A549 (cell line): Measurements from ENCODE around the gene CKAP2L. TPM values are rescaled to one million over a fixed set of nuclear protein-coding genes. Genes with fewer than 3 reads are reported as not detected.

Source experiments
- ATAC-seq, 2 experiments: fragments of 200-7000 bp in 1 of 2; fragments of >200 bp in 1 of 2; cut with Nextera tagmentation in 1 of 2; cut with Tn5 transposase in 1 of 2; 3 replicates each; pipeline versions ENCODE4 v1.8.0 to v1.9.1; 2018 to 2020; ENCODE audit warnings: mild to moderate bottlenecking in 1 of 2, moderate library complexity in 1 of 2
- CTCF ChIA-PET: fragments of 300-600 bp; sonication (Branson Sonifier 250); formaldehyde crosslinking; extraction: SDS; loops from one replicate; lab custom pipeline; 2021; ENCODE audit warnings: antibody characterized with exemption, inconsistent platforms; lab: Yijun Ruan, JAX
- POLR2A ChIA-PET: fragments of 350-600 bp; formaldehyde crosslinking; extraction: SDS; loops from one replicate; lab custom pipeline; 2021; ENCODE audit warnings: antibody characterized with exemption, inconsistent platforms; lab: Yijun Ruan, JAX
- DNase-seq, 2 experiments: peaks; one replicate each; pipeline versions ENCODE4 v3.0.0 to v3.0.0-alpha.2; 2011 to 2016; ENCODE audit warnings: low read depth in 1 of 2, low spot score in 1 of 2
- FAIRE-seq: peaks from 2 replicates; lab custom pipeline; 2011; peaks lifted over from hg19 to GRCh38; lab: Jason Lieb, UNC
- H3K27ac ChIP-seq, 2 experiments: fragments of >200 bp; sonication (Bioruptor Twin); formaldehyde crosslinking; 3 replicates each; pipeline ENCODE4 v1.5.1; 2016 to 2017
- H3K4me1 ChIP-seq: fragments of >200 bp; sonication (Bioruptor Twin); formaldehyde crosslinking; 3 replicates; pipeline ENCODE4 v1.6.1; 2016
- H3K4me2 ChIP-seq: fragments of >200 bp; sonication (Bioruptor Twin); formaldehyde crosslinking; 3 replicates; pipeline ENCODE4 v1.6.1; 2016
- H3K4me3 ChIP-seq: fragments of >200 bp; sonication (Bioruptor Twin); formaldehyde crosslinking; 3 replicates; pipeline ENCODE4 v1.5.1; 2016
- H3K9me3 ChIP-seq: fragments of >200 bp; sonication (Bioruptor Twin); formaldehyde crosslinking; 3 replicates; pipeline ENCODE4 v1.6.1; 2016
- ATOH8 ChIP-seq: fragments of 250-450 bp; sonication (Bioruptor Pico); IDR thresholded peaks from 2 replicates; pipeline ENCODE4 v1.5.0; 2020; ENCODE audit warnings: low read depth, mild to moderate bottlenecking, moderate library complexity
- CHD2 ChIP-seq: fragments of 150-350 bp; IDR thresholded peaks from 2 replicates; pipeline ENCODE4 v1.6.1; 2014; ENCODE audit warnings: low read length; ENCODE audit not compliant: partially characterized antibody
- CTCF ChIP-seq: fragments of >200 bp; sonication (Bioruptor Twin); formaldehyde crosslinking; IDR thresholded peaks from 3 replicates; pipeline ENCODE4 v1.5.1; 2016
- E2F6 ChIP-seq: IDR thresholded peaks from 2 replicates; pipeline ENCODE4 v1.6.1; 2012; ENCODE audit warnings: low read depth, borderline replicate concordance
- EHF ChIP-seq: fragments of 250-450 bp; sonication (Bioruptor Pico); IDR thresholded peaks from 2 replicates; pipeline ENCODE4 v1.5.0; 2020; ENCODE audit warnings: mild to moderate bottlenecking
- EHMT2 ChIP-seq: fragments of 200-600 bp; sonication (generic); IDR thresholded peaks from 2 replicates; pipeline ENCODE4 v1.6.1; 2016; ENCODE audit warnings: antibody characterized with exemption, low read depth, mild to moderate bottlenecking, moderate library complexity
- EP300 ChIP-seq, 2 experiments: fragments of >200 bp; sonication (Bioruptor Twin); formaldehyde crosslinking; IDR thresholded peaks; 2 replicates in 1 of 2; 3 replicates in 1 of 2; pipeline ENCODE4 v1.6.1; 2016 to 2017
- ESRRA ChIP-seq: fragments of 150-350 bp; IDR thresholded peaks from 2 replicates; pipeline ENCODE4 v1.6.1; 2014; ENCODE audit warnings: mild to moderate bottlenecking, low read length, borderline replicate concordance
- FOSL2 ChIP-seq, 2 experiments: fragments of 450-650 bp in 1 of 2; fragments of >200 bp in 1 of 2; sonication (Bioruptor Twin) in 1 of 2; formaldehyde crosslinking; IDR thresholded peaks; 2 replicates each; pipeline versions ENCODE4 v1.5.0 to v1.6.1; 2016 to 2020; ENCODE audit warnings: mild to moderate bottlenecking in 1 of 2, moderate library complexity in 1 of 2
- FOXS1 ChIP-seq: fragments of 250-450 bp; sonication (Bioruptor Pico); IDR thresholded peaks from 2 replicates; pipeline ENCODE4 v1.5.0; 2020; ENCODE audit warnings: mild to moderate bottlenecking, moderate library complexity
- HES2 ChIP-seq: fragments of >200 bp; sonication (Bioruptor Twin); formaldehyde crosslinking; IDR thresholded peaks from 2 replicates; pipeline ENCODE4 v1.6.1; 2016
- HOXA7 ChIP-seq: fragments of 250-450 bp; sonication (Bioruptor Pico); IDR thresholded peaks from 2 replicates; pipeline ENCODE4 v1.5.0; 2020; ENCODE audit warnings: mild to moderate bottlenecking, moderate library complexity
- HOXB5 ChIP-seq: fragments of 250-450 bp; sonication (Bioruptor Pico); IDR thresholded peaks from 2 replicates; pipeline ENCODE4 v1.5.0; 2020; ENCODE audit warnings: mild to moderate bottlenecking, moderate library complexity
- KDM5A ChIP-seq: fragments of 200-600 bp; sonication (generic); IDR thresholded peaks from 2 replicates; pipeline ENCODE4 v1.6.1; 2016; ENCODE audit warnings: antibody characterized with exemption, mild to moderate bottlenecking
- MAFK ChIP-seq: fragments of 450-650 bp; IDR thresholded peaks from 2 replicates; pipeline ENCODE4 v1.6.1; 2014; ENCODE audit not compliant: partially characterized antibody
- MYC ChIP-seq: IDR thresholded peaks from 2 replicates; pipeline ENCODE4 v1.6.1; 2012; ENCODE audit warnings: mild to moderate bottlenecking, inconsistent platforms, low read length, improper control_type of control experiment, borderline replicate concordance
- NR3C1 ChIP-seq: fragments of >200 bp; sonication (Bioruptor Twin); formaldehyde crosslinking; IDR thresholded peaks from 3 replicates; pipeline ENCODE4 v1.6.1; 2017
- PBX3 ChIP-seq: IDR thresholded peaks from 2 replicates; pipeline ENCODE4 v1.6.1; 2012
- POLR2AphosphoS2 ChIP-seq: conservative IDR thresholded peaks from 2 replicates; pipeline ENCODE4 v1.6.1; 2012; ENCODE audit warnings: low read length, improper control_type of control experiment, inconsistent platforms
- SMC3 ChIP-seq: fragments of >200 bp; sonication (Bioruptor Twin); formaldehyde crosslinking; IDR thresholded peaks from 3 replicates; pipeline ENCODE4 v1.6.1; 2018; ENCODE audit warnings: inconsistent platforms
- SREBF2 ChIP-seq: fragments of 450-650 bp; IDR thresholded peaks from 2 replicates; pipeline ENCODE4 v1.6.1; 2014; ENCODE audit warnings: mild to moderate bottlenecking, moderate library complexity
- TFCP2L1 ChIP-seq: fragments of 250-450 bp; sonication (Bioruptor Pico); IDR thresholded peaks from 2 replicates; pipeline ENCODE4 v1.5.0; 2021; ENCODE audit warnings: mild to moderate bottlenecking
- USF2 ChIP-seq: fragments of 450-650 bp; IDR thresholded peaks from 2 replicates; pipeline ENCODE4 v1.6.1; 2014; ENCODE audit warnings: antibody characterized with exemption
- ZFP36 ChIP-seq: fragments of 450-650 bp; IDR thresholded peaks from 2 replicates; pipeline ENCODE4 v1.6.1; 2014; ENCODE audit warnings: borderline replicate concordance; ENCODE audit not compliant: partially characterized antibody
- WGBS: methylation state at CpG from one replicate; pipeline ENCODE4 v1.1.6; 2017; ENCODE audit errors: missing lambda C conversion rate; 5-methylcytosine and 5-hydroxymethylcytosine counted together
- polyA plus RNA-seq, 4 experiments: library from polyadenylated mRNA; depleted of rRNA in 3 of 4; stranded (reverse); fragments of >200 nt; fragmentation: RNase III in 1 of 4; extraction: RNeasy Plus Mini Kit Qiagen cat#74134 plus additional on column Dnase treatment in 1 of 4; gene quantifications; 2 replicates in 3 of 4; 3 replicates in 1 of 4; pipeline ENCODE4 v1.2.3, GENCODE V29; 2011 to 2017

Gene CKAP2L
- polyA plus RNA-seq, 2 of the 4 experiments (the other 2 are of a cell fraction): 14.0 to 15.9 TPM

- Histone ChIP-seq H3K4me3 (no peak overlapping the region), H3K4me2 (no peak overlapping the region), H3K9me3 (no peaks in the 10 kb centered on the region), H3K27ac (no peak overlapping the region), H3K4me1 (peaks cover 16% of the 10 kb centered on the region; the same call in 2 of the 3 replicates)
- ATAC-seq: no peak
- TF ChIP-seq FOSL2 (IDR thresholded peaks at IDR 0.05) (no peak), FOSL2 (CRISPR knock-in tag; IDR thresholded peaks at IDR 0.05) (no peak), MAFK (no peak), ESRRA (no peak), TFCP2L1 (CRISPR knock-in tag) (no peak), FOXS1 (CRISPR knock-in tag) (no peak), KDM5A (no peak), CTCF (no peak), ZFP36 (no peak), MYC (no peak), EHF (no peak), CHD2 (no peak), HOXB5 (CRISPR knock-in tag) (no peak), ATOH8 (CRISPR knock-in tag) (no peak), EHMT2 (no peak)
- ChIA-PET POLR2A (no interaction called here), CTCF (interaction anchor here (0.9 to 4.2 kb wide), 2 partner anchors 11 to 181 kb away, joined by 3 to 30 read pairs; no protein-coding TSS in a partner anchor)
- FAIRE-seq: no peak
- 70% methylated on average over 1 of the region's 1 CpG for WGBS
- DNase-seq: no peak
Measured at GRCh38 chr2:112760149-112760548, 4.3 kb downstream of the CKAP2L start.

GRCh38 chr2:112758711-112759110, 5.7 kb downstream of the CKAP2L start:
- FAIRE-seq: no peak
- WGBS: 90% methylated on average over 2 of the region's 2 CpGs
- H3K9me3 ChIP-seq: no peaks in the 10 kb centered on the region
- no peak for DNase-seq
- TF ChIP-seq SMC3 (no peak), USF2 (no peak), KDM5A (no peak), EHMT2 (no peak), POLR2AphosphoS2 (no peak), NR3C1 (no peak)
- ATAC-seq: no peak
- CTCF ChIA-PET: interaction anchor here (1.0 kb wide), 1 partner anchor 126 kb away, joined by 3 read pairs; no protein-coding TSS in a partner anchor
- peaks cover 15% of the 10 kb centered on the region; the same call in 2 of the 3 replicates for H3K4me1 ChIP-seq
- POLR2A ChIA-PET: no interaction called here
- no peak overlapping the region for H3K27ac ChIP-seq
- no peak overlapping the region for H3K4me2 ChIP-seq
- no peak overlapping the region for H3K4me3 ChIP-seq

GRCh38 chr2:112757265-112757664, 7.1 kb downstream of the CKAP2L start:
- FAIRE-seq (no peak), DNase-seq (no peak), ATAC-seq (no peak)
- Histone ChIP-seq H3K9me3 (no peaks in the 10 kb centered on the region), H3K27ac (no peak overlapping the region), H3K4me2 (no peak overlapping the region), H3K4me1 (peaks cover 6% of the 10 kb centered on the region; the same call in 2 of the 3 replicates), H3K4me3 (no peak overlapping the region)
- 100% methylated on average over 3 of the region's 3 CpGs for WGBS
- ChIA-PET POLR2A (no interaction called here), CTCF (interaction anchor here (0.6 to 1.3 kb wide), 2 partner anchors 13 to 30 kb away, joined by 3 read pairs; no protein-coding TSS in a partner anchor)
- TF ChIP-seq EHMT2 (no peak), PBX3 (no peak), POLR2AphosphoS2 (no peak), E2F6 (no peak), EP300 (IDR thresholded peaks at IDR 0.05) (no peak), ATOH8 (CRISPR knock-in tag) (no peak), NR3C1 (no peak), HOXA7 (CRISPR knock-in tag) (no peak), HES2 (no peak), CTCF (no peak), MYC (no peak), SREBF2 (no peak)
